Measurements from ENCODE around the gene MIB2.

DNA sequence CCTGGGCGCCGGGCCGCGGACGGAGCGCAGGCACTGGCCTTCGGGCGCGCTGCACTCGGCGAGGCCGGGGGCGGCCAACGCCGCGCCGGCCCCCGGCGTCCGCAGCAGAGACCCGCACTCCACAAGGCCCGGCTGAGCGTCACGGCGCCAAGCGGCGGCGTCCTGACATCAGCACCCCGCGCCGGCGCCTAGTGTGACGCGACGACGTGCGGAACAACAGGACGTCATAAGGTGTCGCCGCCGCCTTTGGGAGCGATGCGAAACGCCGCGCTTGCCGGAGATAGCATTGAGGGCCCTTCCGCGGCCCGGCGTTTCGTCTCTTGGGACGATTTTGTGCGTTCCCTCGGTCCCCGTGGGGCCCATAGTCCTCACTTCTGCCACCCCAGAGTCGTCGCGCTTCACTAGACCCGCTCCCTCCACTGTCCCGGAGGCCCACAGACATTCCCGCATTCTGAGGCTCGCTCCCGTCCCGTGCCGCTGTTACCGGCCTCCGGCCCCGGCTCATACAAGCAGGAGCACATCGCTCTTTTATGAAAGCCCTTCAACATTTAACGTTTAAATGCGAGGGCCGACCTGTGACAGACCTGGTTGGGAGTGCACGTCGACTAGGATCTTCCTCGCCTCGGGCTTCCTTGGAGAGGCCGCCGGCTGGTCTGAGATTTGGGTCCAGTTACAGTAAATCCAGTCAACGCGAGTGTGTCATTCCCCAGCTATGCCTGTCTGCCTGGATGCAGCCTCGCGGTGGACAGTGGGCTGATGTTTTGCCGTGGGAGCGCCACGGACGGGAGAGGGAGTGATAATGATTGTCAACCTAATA lies 40.4 kb upstream of the MIB2 start, which contains the start of gene SSU72:
- TF ChIP-seq POLR2AphosphoS5 (IDR thresholded peaks at IDR 0.05; ENCODE audit: low read depth, low read length) (peak; percentile 91), SIN3A (IDR thresholded peaks at IDR 0.05; ENCODE audit: borderline replicate concordance, insufficient read depth, low read depth, low read length) (peak; percentile 79; the same call in 1 of the 2 replicates)
- TF ChIP-seq, protein P1, sequence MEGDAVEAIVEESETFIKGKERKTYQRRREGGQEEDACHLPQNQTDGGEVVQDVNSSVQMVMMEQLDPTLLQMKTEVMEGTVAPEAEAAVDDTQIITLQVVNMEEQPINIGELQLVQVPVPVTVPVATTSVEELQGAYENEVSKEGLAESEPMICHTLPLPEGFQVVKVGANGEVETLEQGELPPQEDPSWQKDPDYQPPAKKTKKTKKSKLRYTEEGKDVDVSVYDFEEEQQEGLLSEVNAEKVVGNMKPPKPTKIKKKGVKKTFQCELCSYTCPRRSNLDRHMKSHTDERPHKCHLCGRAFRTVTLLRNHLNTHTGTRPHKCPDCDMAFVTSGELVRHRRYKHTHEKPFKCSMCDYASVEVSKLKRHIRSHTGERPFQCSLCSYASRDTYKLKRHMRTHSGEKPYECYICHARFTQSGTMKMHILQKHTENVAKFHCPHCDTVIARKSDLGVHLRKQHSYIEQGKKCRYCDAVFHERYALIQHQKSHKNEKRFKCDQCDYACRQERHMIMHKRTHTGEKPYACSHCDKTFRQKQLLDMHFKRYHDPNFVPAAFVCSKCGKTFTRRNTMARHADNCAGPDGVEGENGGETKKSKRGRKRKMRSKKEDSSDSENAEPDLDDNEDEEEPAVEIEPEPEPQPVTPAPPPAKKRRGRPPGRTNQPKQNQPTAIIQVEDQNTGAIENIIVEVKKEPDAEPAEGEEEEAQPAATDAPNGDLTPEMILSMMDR (IDR thresholded peaks at IDR 0.05): no peak
- TF ChIP-seq, protein P2, sequence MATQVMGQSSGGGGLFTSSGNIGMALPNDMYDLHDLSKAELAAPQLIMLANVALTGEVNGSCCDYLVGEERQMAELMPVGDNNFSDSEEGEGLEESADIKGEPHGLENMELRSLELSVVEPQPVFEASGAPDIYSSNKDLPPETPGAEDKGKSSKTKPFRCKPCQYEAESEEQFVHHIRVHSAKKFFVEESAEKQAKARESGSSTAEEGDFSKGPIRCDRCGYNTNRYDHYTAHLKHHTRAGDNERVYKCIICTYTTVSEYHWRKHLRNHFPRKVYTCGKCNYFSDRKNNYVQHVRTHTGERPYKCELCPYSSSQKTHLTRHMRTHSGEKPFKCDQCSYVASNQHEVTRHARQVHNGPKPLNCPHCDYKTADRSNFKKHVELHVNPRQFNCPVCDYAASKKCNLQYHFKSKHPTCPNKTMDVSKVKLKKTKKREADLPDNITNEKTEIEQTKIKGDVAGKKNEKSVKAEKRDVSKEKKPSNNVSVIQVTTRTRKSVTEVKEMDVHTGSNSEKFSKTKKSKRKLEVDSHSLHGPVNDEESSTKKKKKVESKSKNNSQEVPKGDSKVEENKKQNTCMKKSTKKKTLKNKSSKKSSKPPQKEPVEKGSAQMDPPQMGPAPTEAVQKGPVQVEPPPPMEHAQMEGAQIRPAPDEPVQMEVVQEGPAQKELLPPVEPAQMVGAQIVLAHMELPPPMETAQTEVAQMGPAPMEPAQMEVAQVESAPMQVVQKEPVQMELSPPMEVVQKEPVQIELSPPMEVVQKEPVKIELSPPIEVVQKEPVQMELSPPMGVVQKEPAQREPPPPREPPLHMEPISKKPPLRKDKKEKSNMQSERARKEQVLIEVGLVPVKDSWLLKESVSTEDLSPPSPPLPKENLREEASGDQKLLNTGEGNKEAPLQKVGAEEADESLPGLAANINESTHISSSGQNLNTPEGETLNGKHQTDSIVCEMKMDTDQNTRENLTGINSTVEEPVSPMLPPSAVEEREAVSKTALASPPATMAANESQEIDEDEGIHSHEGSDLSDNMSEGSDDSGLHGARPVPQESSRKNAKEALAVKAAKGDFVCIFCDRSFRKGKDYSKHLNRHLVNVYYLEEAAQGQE (IDR thresholded peaks at IDR 0.05; ENCODE audit: insufficient read depth in 1 of 2, low read depth in 2 of 2, low read length in 1 of 2): peak in 1 of 2 experiments; percentile 60; a peak in 1 of 4 replicates
